H1 (cell line): ENCODE measurements around the gene AFTPH. TPM values are rescaled to one million over a fixed set of nuclear protein-coding genes. Genes with fewer than 3 reads are reported as not detected.

Source experiments
- BACH1 ChIP-seq: IDR thresholded peaks from 2 replicates; pipeline ENCODE4 v1.6.1; 2012; ENCODE audit warnings: low read length, improper control_type of control experiment
- CEBPB ChIP-seq: IDR thresholded peaks from 2 replicates; pipeline ENCODE4 v1.6.1; 2012; ENCODE audit warnings: low read depth, low read length
- CHD7 ChIP-seq: fragments of 300-600 bp; sonication (generic); IDR thresholded peaks from 2 replicates; pipeline ENCODE4 v1.7.1; 2012; ENCODE audit warnings: low read length, moderate library complexity, mild to moderate bottlenecking, inconsistent platforms; ENCODE audit not compliant: insufficient replicate concordance
- E2F6 ChIP-seq: IDR thresholded peaks from 2 replicates; pipeline ENCODE4 v1.6.1; 2012; ENCODE audit warnings: inconsistent platforms
- FOSL1 ChIP-seq: IDR thresholded peaks from 2 replicates; pipeline ENCODE4 v1.6.1; 2011; ENCODE audit warnings: mild to moderate bottlenecking, low read depth, low read length, moderate library complexity; ENCODE audit not compliant: insufficient read depth
- NRF1 ChIP-seq: IDR thresholded peaks from 2 replicates; pipeline ENCODE4 v1.6.1; 2011; ENCODE audit warnings: mild to moderate bottlenecking, low read depth, low read length, improper control_type of control experiment
- RBBP5 ChIP-seq: IDR thresholded peaks from 2 replicates; pipeline ENCODE4 v1.7.1; 2012; ENCODE audit warnings: low read depth, mild to moderate bottlenecking, inconsistent platforms, low read length, moderate library complexity, borderline replicate concordance
- SIX5 ChIP-seq: IDR thresholded peaks from 2 replicates; pipeline ENCODE4 v1.6.1; 2011; ENCODE audit warnings: mild to moderate bottlenecking, low read depth, low read length
- TBP ChIP-seq: IDR thresholded peaks from 2 replicates; pipeline ENCODE4 v1.6.1; 2011; ENCODE audit warnings: low read depth, low read length, improper control_type of control experiment
- TCF12 ChIP-seq: IDR thresholded peaks from 2 replicates; pipeline ENCODE4 v1.6.1; 2011; ENCODE audit warnings: low read depth, mild to moderate bottlenecking, low read length
- YY1 ChIP-seq: IDR thresholded peaks from 2 replicates; pipeline ENCODE4 v1.6.1; 2011; ENCODE audit warnings: low read depth, mild to moderate bottlenecking, low read length
- polyA plus RNA-seq, 7 experiments: library from polyadenylated mRNA; depleted of rRNA in 3 of 7; stranded (reverse) in 5 of 7; unstranded in 2 of 7; fragments of >200 nt in 5 of 7; fragments of 200-250 nt in 2 of 7; gene quantifications; 1 replicate in 5 of 7; 2 replicates in 1 of 7; 4 replicates in 1 of 7; pipeline versions ENCODE4 v1.2.1 to v1.2.3, GENCODE V29; 2011 to 2013; ENCODE audit warnings: missing spikeins in 2 of 7, mixed read lengths in 2 of 7
- total RNA-seq: library from RNA; stranded (reverse); fragmentation: NEBNext Ultra II Directional; extraction: Animal tissue kit (Norgen Biotek cat#: 25700); gene quantifications from 2 replicates; pipeline ENCODE4 v1.2.1, GENCODE V29; 2021

The AFTPH gene
- total and polyA plus RNA-seq, 2 of the 8 experiments (the other 6 are each of a cell fraction or from before 2014, with no cell fraction given) = 7.3 to 15.0 TPM

DNA sequence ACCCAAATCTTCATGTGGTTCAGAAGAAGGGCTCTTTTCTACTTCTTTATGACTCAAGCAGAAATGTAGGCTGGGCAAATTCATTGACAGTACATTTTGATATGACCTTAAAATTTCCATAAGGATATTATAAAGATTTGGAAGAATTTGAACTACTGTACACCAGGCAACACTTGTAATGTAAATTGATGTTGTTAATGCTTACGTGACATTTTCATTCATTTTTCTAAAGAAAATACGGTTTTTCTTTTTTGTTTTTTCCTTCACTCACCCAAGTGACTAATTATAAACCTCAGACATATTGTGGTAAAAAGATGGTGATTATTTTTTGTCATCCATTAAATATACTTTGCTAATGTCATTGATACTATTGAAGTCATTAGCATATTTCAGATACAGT is 17.4 kb downstream of the AFTPH start (continued):
- TF ChIP-seq CHD7 = no peak
- no peak for TF ChIP-seq TBP
- TF ChIP-seq YY1 = no peak
- TF ChIP-seq CEBPB = no peak
- TF ChIP-seq FOSL1 = no peak
- no peak for TF ChIP-seq SIX5
- TF ChIP-seq BACH1 = no peak
- no peak for TF ChIP-seq NRF1
- TF ChIP-seq RBBP5 = no peak
- no peak for TF ChIP-seq TCF12
- no peak for TF ChIP-seq E2F6
